HEK293T (cell line): ENCODE measurements around the gene RGL1.

Source experiments
- FOXK2 ChIP-seq: fragments of 450-650 bp; IDR thresholded peaks from 2 replicates; pipeline ENCODE4 v1.6.1; 2016; ENCODE audit warnings: mild to moderate bottlenecking
- ZNF384 ChIP-seq: fragments of 450-650 bp; IDR thresholded peaks from 2 replicates; pipeline ENCODE4 v1.6.1; 2016

GRCh38 chr1:183816110-183816509 is 11.2 kb downstream of the RGL1 start:
- TF ChIP-seq ZNF384 (no peak), FOXK2 (no peak)
